ENCODE data around the gene OR4C6.

Gene OR4C6

GRCh38 chr11:55661901-55662300 lies at the start of gene OR4C6:
Gene OR4C6 (plus strand): TSS chr11:55662201. CDS start chr11:55665167, 2,966 bp downstream.
- DNase-seq, result no peak

GRCh38 chr11:55624531-55624930 lies 37.5 kb upstream of the OR4C6 start:
- DNase-seq, result no peak

- no peak for DNase-seq
These were observed 27.2 kb upstream of the OR4C6 start, which contains the start of gene OR4P4 for GRCh38 chr11:55634813-55635212. Gene OR4P4 (plus strand): TSS chr11:55635113.

GRCh38 chr11:55648027-55648426 lies 14.0 kb upstream of the OR4C6 start, which contains the start of gene OR4S2:
Gene OR4S2 (plus strand): TSS chr11:55648327. CDS start chr11:55650904, 2,577 bp downstream.
- DNase-seq, result no peak

GRCh38 chr11:55652560-55652959 lies 9.4 kb upstream of the OR4C6 start:
- DNase-seq, result no peak

GRCh38 chr11:55655096-55655495 lies 6.9 kb upstream of the OR4C6 start:
- DNase-seq, result no peak

GRCh38 chr11:55658031-55658573 lies 3.9 kb upstream of the OR4C6 start:
- no peak for DNase-seq

- no peak for DNase-seq
These were observed 3.4 kb upstream of the OR4C6 start for GRCh38 chr11:55658608-55659007.

- DNase-seq, result no peak
These were observed 7.4 kb downstream of the OR4C6 start for GRCh38 chr11:55669376-55669775.

- DNase-seq, result no peak
These were observed 11.9 kb downstream of the OR4C6 start for GRCh38 chr11:55673860-55674259.

- no peak for DNase-seq
These were observed 35.8 kb downstream of the OR4C6 start for GRCh38 chr11:55697817-55698216.

GRCh38 chr11:55701429-55701828 lies 39.4 kb downstream of the OR4C6 start:
- DNase-seq, result no peak

GRCh38 chr11:55707029-55707428 lies 45.0 kb downstream of the OR4C6 start:
- DNase-seq, result no peak

GRCh38 chr11:55714982-55715888 lies 53.2 kb downstream of the OR4C6 start:
- peak in 1 of 2 donors; percentile 4 for DNase-seq
